ENCODE data around the gene C11orf42. TPM values are rescaled to one million over a fixed set of nuclear protein-coding genes. Genes with fewer than 3 reads are reported as not detected.

C11orf42 gene
- polyA plus RNA-seq (2012; ENCODE audit: insufficient read length, low read depth) = not detected

GRCh38 chr11:6205366-6205765 lies at the start of gene C11orf42:
Gene C11orf42, plus strand, starts transcription at chr11:6205557. Its CDS starts 59 bp downstream, at chr11:6205616.
- TF ChIP-seq POLR2AphosphoS5 (IDR thresholded peaks at IDR 0.05; ENCODE audit: low read depth, low read length) = no peak
- no peak for TF ChIP-seq FOXP2 (optimal IDR thresholded peaks at IDR 0.05; ENCODE audit: borderline replicate concordance, extremely low read depth, extremely low read length, insufficient read depth)
- TF ChIP-seq REST (IDR thresholded peaks at IDR 0.05; ENCODE audit: insufficient read depth in 1 of 2, low read depth in 2 of 2, low read length in 2 of 2) = no peak
- no peak for TF ChIP-seq TAF1 (IDR thresholded peaks at IDR 0.05; ENCODE audit: borderline replicate concordance, insufficient read depth, low read length)
- no peak for TF ChIP-seq SIN3A (IDR thresholded peaks at IDR 0.05; ENCODE audit: borderline replicate concordance, insufficient read depth, low read length)

GRCh38 chr11:6156628-6157359 lies 48.6 kb upstream of the C11orf42 start:
- no peak for TF ChIP-seq SIN3A (IDR thresholded peaks at IDR 0.05; ENCODE audit: borderline replicate concordance, insufficient read depth, low read length)
- TF ChIP-seq POLR2AphosphoS5 (IDR thresholded peaks at IDR 0.05; ENCODE audit: low read depth, low read length) = no peak
- no peak for TF ChIP-seq TAF1 (IDR thresholded peaks at IDR 0.05; ENCODE audit: borderline replicate concordance, insufficient read depth, low read length)
- TF ChIP-seq REST (IDR thresholded peaks at IDR 0.05; ENCODE audit: insufficient read depth in 1 of 2, low read depth in 2 of 2, low read length in 2 of 2) = no peak
- TF ChIP-seq FOXP2 (optimal IDR thresholded peaks at IDR 0.05; ENCODE audit: borderline replicate concordance, extremely low read depth, extremely low read length, insufficient read depth) = no peak

- TF ChIP-seq FOXP2 (optimal IDR thresholded peaks at IDR 0.05; ENCODE audit: borderline replicate concordance, extremely low read depth, extremely low read length, insufficient read depth) = no peak
- TF ChIP-seq TAF1 (IDR thresholded peaks at IDR 0.05; ENCODE audit: borderline replicate concordance, insufficient read depth, low read length) = no peak
- TF ChIP-seq REST (IDR thresholded peaks at IDR 0.05; ENCODE audit: insufficient read depth in 1 of 2, low read depth in 2 of 2, low read length in 2 of 2) = no peak
- no peak for TF ChIP-seq SIN3A (IDR thresholded peaks at IDR 0.05; ENCODE audit: borderline replicate concordance, insufficient read depth, low read length)
- no peak for TF ChIP-seq POLR2AphosphoS5 (IDR thresholded peaks at IDR 0.05; ENCODE audit: low read depth, low read length)
Measured at GRCh38 chr11:6170226-6170625, 35.1 kb upstream of the C11orf42 start, which contains the start of gene OR52B2. Gene OR52B2, minus strand, starts transcription at chr11:6170326. Its CDS starts 0 bp downstream, at chr11:6170326.

GRCh38 chr11:6175440-6175839 lies 29.9 kb upstream of the C11orf42 start:
- no peak for TF ChIP-seq FOXP2 (optimal IDR thresholded peaks at IDR 0.05; ENCODE audit: borderline replicate concordance, extremely low read depth, extremely low read length, insufficient read depth)
- no peak for TF ChIP-seq POLR2AphosphoS5 (IDR thresholded peaks at IDR 0.05; ENCODE audit: low read depth, low read length)
- TF ChIP-seq SIN3A (IDR thresholded peaks at IDR 0.05; ENCODE audit: borderline replicate concordance, insufficient read depth, low read length) = no peak
- TF ChIP-seq REST (IDR thresholded peaks at IDR 0.05; ENCODE audit: insufficient read depth in 1 of 2, low read depth in 2 of 2, low read length in 2 of 2) = no peak
- no peak for TF ChIP-seq TAF1 (IDR thresholded peaks at IDR 0.05; ENCODE audit: borderline replicate concordance, insufficient read depth, low read length)

Measured in PFSK-1 (cell line).